Activated CD8-positive, alpha-beta memory T cell treated with anti-CD3 and anti-CD28 coated beads for 24 hours (primary cell): ENCODE measurements around the gene MAB21L4.
A peak's percentile ranks its signal among the peaks of the same experiment; 100 is the strongest.

ENCODE experiments used
- DNase-seq: peaks from one replicate; pipeline ENCODE4 v3.0.0-alpha.2; 2020

MAB21L4 gene

GRCh38 chr2:240895656-240896388 lies at the start of gene MAB21L4:
TSS of gene MAB21L4 (minus strand) at chr2:240896156. CDS start at chr2:240895997, 159 bp downstream.
- no peak for DNase-seq

GRCh38 chr2:240936106-240936505 lies 40.1 kb upstream of the MAB21L4 start:
- DNase-seq = peak; percentile 28

- DNase-seq = peak; percentile 43
Observed at GRCh38 chr2:240935103-240935876, 39.3 kb upstream of the MAB21L4 start.

- DNase-seq = peak; percentile 28
Observed at GRCh38 chr2:240934701-240935102, 38.7 kb upstream of the MAB21L4 start.

GRCh38 chr2:240933966-240934700 lies 38.2 kb upstream of the MAB21L4 start:
- peak; percentile 44 for DNase-seq

GRCh38 chr2:240933048-240933965 lies 37.4 kb upstream of the MAB21L4 start:
- DNase-seq = peak; percentile 41

- DNase-seq = no peak
Observed at GRCh38 chr2:240932724-240933047, 36.7 kb upstream of the MAB21L4 start.

GRCh38 chr2:240932001-240932723 lies 36.2 kb upstream of the MAB21L4 start:
- peak; percentile 33 for DNase-seq

GRCh38 chr2:240931319-240931949 lies 35.5 kb upstream of the MAB21L4 start:
- peak; percentile 35 for DNase-seq

- peak; percentile 41 for DNase-seq
Observed at GRCh38 chr2:240930631-240931318, 34.8 kb upstream of the MAB21L4 start.

- no peak for DNase-seq
Observed at GRCh38 chr2:240930096-240930630, 34.2 kb upstream of the MAB21L4 start.

- peak; percentile 35 for DNase-seq
Observed at GRCh38 chr2:240929364-240930095, 33.6 kb upstream of the MAB21L4 start.

- peak; percentile 47 for DNase-seq
Observed at GRCh38 chr2:240928476-240929363, 32.8 kb upstream of the MAB21L4 start.

- no peak for DNase-seq
Observed at GRCh38 chr2:240927390-240927781, 31.4 kb upstream of the MAB21L4 start.

- DNase-seq = peak; percentile 47
Observed at GRCh38 chr2:240926516-240927389, 30.8 kb upstream of the MAB21L4 start.

GRCh38 chr2:240925568-240926515 lies 29.9 kb upstream of the MAB21L4 start:
- DNase-seq = peak; percentile 54
